Osteoblast (primary cell): ENCODE results near the gene EPHB2. TPM values are rescaled to one million over a fixed set of nuclear protein-coding genes. Genes with fewer than 3 reads are reported as not detected.

Source experiments
- DNase-seq: peaks from one replicate; pipeline ENCODE4 v3.0.0; 2011; ENCODE audit warnings: low spot score, mixed read lengths; ENCODE audit not compliant: insufficient read length; ENCODE audit errors: missing footprints
- H2AFZ ChIP-seq: 2 replicates; pipeline ENCODE4 v1.6.0; 2011; ENCODE audit warnings: mild to moderate bottlenecking, low read length
- H3K27ac ChIP-seq: 2 replicates; pipeline ENCODE4 v1.5.1; 2011; ENCODE audit warnings: mild to moderate bottlenecking, low read depth, low read length, moderate library complexity
- H3K27me3 ChIP-seq: 2 replicates; pipeline ENCODE4 v1.6.0; 2012; ENCODE audit warnings: mild to moderate bottlenecking, control low read depth, inconsistent platforms, low read length, moderate library complexity; ENCODE audit not compliant: insufficient read depth
- H3K36me3 ChIP-seq: 2 replicates; pipeline ENCODE4 v1.5.1; 2011; ENCODE audit warnings: mild to moderate bottlenecking, low read length, control low read depth, moderate library complexity; ENCODE audit not compliant: insufficient read depth
- H3K4me1 ChIP-seq: 2 replicates; pipeline ENCODE4 v1.5.1; 2011; ENCODE audit warnings: mild to moderate bottlenecking, low read length, control low read depth, moderate library complexity; ENCODE audit not compliant: insufficient read depth
- H3K4me2 ChIP-seq: 2 replicates; pipeline ENCODE4 v1.6.0; 2011; ENCODE audit warnings: mild to moderate bottlenecking, low read length; ENCODE audit not compliant: insufficient read depth
- H3K4me3 ChIP-seq: fragments of 200-600 bp; sonication (generic); 3 replicates; pipeline ENCODE4 v1.5.1; 2012; ENCODE audit warnings: mild to moderate bottlenecking, low read length, inconsistent platforms; ENCODE audit not compliant: insufficient read depth
- H3K79me2 ChIP-seq: 2 replicates; pipeline ENCODE4 v1.6.0; 2012; ENCODE audit warnings: mild to moderate bottlenecking, low read length, control low read depth, inconsistent platforms; ENCODE audit not compliant: insufficient read depth
- H3K9me3 ChIP-seq: 2 replicates; pipeline ENCODE4 v1.5.1; 2011; ENCODE audit warnings: low read depth, low read length, control low read depth
- H4K20me1 ChIP-seq: 2 replicates; pipeline ENCODE4 v1.6.0; 2012; ENCODE audit warnings: mild to moderate bottlenecking, low read length, control low read depth; ENCODE audit not compliant: insufficient read depth
- total RNA-seq: library from RNA; depleted of rRNA; stranded (reverse); fragments of >200 nt; gene quantifications from 2 replicates; pipeline ENCODE4 v1.2.3, GENCODE V29; 2012
- TF ChIP-seq, protein P1 (sequence below): IDR thresholded peaks from 2 replicates; pipeline ENCODE4 v1.5.1; 2011; ENCODE audit warnings: mild to moderate bottlenecking, low read depth, low read length, moderate library complexity; ENCODE audit errors: extremely low read depth

Gene EPHB2
- total RNA-seq, 1 donor = 8.7 TPM

DNA sequence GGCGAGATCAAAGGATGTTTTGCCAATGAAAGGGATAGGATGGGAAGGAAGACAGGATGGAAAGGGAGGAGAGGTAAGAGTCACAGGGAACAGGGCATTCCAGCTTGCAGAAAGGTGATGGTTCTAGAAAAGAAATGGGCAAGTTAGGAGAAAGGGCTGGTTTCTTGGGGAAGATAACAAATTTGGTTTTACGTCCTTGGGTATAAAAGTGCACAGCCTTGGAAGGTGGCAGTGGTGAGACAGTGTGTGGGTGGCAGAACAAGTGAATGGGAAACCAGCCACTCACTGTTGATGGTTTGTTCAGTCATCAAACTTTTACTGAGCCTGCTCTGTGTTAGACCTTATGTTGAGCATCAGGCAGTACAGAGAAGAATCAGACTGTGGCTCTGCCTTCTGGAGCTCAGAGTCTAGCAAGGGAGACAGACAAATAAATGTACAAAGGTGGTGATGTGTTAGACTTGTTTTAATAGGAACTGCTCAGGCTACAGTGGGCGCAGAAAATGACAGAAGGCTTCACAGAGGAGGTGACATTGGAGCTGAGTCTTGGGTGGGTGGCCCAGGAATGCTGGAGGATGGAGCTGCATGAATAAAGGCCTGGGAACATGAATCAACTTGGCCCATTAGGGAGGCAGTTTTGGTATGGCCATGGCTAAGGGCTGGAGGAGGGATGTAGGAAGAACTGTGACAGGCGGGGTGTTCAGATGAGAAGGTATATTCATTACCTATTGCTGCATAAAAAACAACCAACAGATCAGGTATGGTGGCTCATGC is 76.3 kb downstream of the EPHB2 start:
- no peaks in the 10 kb centered on the region for H3K9me3 ChIP-seq
- H3K4me3 ChIP-seq = no peak overlapping the region
- H3K36me3 ChIP-seq = no peaks in the 10 kb centered on the region
- TF ChIP-seq, protein P1, sequence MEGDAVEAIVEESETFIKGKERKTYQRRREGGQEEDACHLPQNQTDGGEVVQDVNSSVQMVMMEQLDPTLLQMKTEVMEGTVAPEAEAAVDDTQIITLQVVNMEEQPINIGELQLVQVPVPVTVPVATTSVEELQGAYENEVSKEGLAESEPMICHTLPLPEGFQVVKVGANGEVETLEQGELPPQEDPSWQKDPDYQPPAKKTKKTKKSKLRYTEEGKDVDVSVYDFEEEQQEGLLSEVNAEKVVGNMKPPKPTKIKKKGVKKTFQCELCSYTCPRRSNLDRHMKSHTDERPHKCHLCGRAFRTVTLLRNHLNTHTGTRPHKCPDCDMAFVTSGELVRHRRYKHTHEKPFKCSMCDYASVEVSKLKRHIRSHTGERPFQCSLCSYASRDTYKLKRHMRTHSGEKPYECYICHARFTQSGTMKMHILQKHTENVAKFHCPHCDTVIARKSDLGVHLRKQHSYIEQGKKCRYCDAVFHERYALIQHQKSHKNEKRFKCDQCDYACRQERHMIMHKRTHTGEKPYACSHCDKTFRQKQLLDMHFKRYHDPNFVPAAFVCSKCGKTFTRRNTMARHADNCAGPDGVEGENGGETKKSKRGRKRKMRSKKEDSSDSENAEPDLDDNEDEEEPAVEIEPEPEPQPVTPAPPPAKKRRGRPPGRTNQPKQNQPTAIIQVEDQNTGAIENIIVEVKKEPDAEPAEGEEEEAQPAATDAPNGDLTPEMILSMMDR = no peak
- H3K79me2 ChIP-seq = no peaks in the 10 kb centered on the region
- H3K27me3 ChIP-seq = no peaks in the 10 kb centered on the region
- H3K4me1 ChIP-seq = no peaks in the 10 kb centered on the region
- no peak for DNase-seq
- no peak overlapping the region for H2AFZ ChIP-seq
- H4K20me1 ChIP-seq = no peaks in the 10 kb centered on the region
- H3K27ac ChIP-seq = no peak overlapping the region
- no peak overlapping the region for H3K4me2 ChIP-seq

DNA sequence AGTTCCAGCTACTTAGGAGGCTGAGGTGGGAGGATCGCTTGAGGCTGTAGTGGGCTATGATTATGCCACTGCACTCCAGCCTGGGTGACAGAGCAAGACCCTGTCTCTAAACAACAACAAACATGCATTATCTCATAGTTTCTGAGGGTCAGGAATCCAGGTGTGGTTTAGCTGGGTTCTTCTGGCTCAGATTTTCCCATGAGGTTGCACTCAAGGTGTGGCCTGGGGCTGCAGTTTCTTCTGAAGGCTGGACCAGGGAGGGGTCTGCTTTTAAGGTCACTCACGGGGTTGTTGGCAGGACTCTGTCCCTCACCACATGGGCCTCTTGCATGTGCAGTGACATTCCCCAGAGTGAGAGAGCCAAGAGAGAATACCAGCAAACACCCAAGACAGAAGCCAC is 77.0 kb downstream of the EPHB2 start:
- no peak overlapping the region for H3K4me3 ChIP-seq
- TF ChIP-seq, protein P1 = no peak

DNA sequence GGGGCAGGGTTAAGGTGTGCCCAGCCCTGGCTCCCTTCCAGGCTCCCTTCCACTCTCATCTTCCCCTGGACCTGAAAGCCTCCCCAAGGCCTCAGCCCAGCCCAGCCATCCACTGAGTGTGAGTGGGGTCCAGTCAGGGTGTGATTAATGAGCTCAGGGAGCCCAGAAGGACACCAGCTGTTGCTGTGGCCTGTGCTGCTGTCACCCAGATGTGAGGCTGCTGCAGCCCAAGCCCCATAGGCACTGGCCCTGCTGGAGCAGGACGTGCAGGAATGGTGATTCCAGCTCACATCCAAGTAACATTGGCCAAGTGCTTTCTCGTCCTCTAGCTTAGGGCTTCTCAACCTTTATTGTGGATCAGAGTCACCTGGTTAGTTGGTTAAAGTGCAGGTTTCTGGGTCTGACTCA is 77.6 kb downstream of the EPHB2 start:
- Histone ChIP-seq H3K27me3 (no peaks in the 10 kb centered on the region), H3K9me3 (no peaks in the 10 kb centered on the region), H4K20me1 (no peaks in the 10 kb centered on the region), H3K4me1 (no peaks in the 10 kb centered on the region), H3K79me2 (no peaks in the 10 kb centered on the region), H3K4me2 (no peak overlapping the region), H3K4me3 (no peak overlapping the region), H3K36me3 (no peaks in the 10 kb centered on the region), H3K27ac (no peak overlapping the region), H2AFZ (no peak overlapping the region)
- no peak for DNase-seq
- TF ChIP-seq, protein P1 = no peak

More for the DNA sequence above, 77.0 kb downstream of the EPHB2 start:
- H4K20me1 ChIP-seq = no peaks in the 10 kb centered on the region
- DNase-seq = no peak
- H2AFZ ChIP-seq = no peak overlapping the region
- no peaks in the 10 kb centered on the region for H3K27me3 ChIP-seq
- no peaks in the 10 kb centered on the region for H3K79me2 ChIP-seq
- H3K27ac ChIP-seq = no peak overlapping the region
- no peaks in the 10 kb centered on the region for H3K9me3 ChIP-seq
- no peaks in the 10 kb centered on the region for H3K4me1 ChIP-seq
- no peak overlapping the region for H3K4me2 ChIP-seq
- H3K36me3 ChIP-seq = no peaks in the 10 kb centered on the region

DNA sequence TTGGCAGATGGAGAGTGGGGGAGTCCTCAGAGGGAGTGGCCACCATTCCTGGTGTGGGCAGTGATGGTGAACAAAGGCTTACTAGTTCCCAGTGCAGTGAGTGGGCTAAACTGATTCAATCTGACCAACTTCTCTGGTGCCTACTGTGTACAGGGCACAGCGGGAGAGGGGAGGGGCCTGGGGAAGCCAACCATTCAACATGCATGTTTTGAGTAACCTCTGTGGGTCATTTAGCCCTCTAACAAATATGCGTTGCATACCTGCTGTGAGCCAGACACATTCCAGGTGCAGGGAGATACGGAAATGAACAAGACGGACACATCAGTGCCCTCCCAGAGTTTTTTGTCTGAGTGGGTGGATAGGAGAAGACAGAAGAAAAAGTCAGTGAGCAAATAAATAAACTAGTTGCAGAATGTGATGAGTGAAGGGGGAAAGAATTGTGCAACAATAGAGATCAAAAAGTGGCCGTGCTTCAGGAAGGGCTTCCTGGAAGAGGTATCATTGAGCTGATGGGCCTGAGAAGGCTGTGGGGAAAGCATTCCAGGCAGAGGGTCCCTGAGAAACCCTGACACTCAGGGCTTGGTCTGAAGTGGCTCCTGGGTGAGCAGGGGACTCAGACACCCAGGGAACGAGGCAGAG is 78.8 kb downstream of the EPHB2 start:
- no peaks in the 10 kb centered on the region for H3K4me1 ChIP-seq
- TF ChIP-seq, protein P1 = no peak
- H4K20me1 ChIP-seq = no peaks in the 10 kb centered on the region
- H3K79me2 ChIP-seq = no peaks in the 10 kb centered on the region
- no peak overlapping the region for H3K27ac ChIP-seq
- H3K9me3 ChIP-seq = no peaks in the 10 kb centered on the region
- H3K36me3 ChIP-seq = no peaks in the 10 kb centered on the region
- H3K27me3 ChIP-seq = no peaks in the 10 kb centered on the region
- no peak overlapping the region for H3K4me3 ChIP-seq
- DNase-seq = no peak
- H2AFZ ChIP-seq = no peak overlapping the region
- no peak overlapping the region for H3K4me2 ChIP-seq
